GM12878 (cell line): ENCODE results near the gene MAGI3. TPM values are rescaled to one million over a fixed set of nuclear protein-coding genes. Genes with fewer than 3 reads are reported as not detected.

Source experiments
- ATAC-seq: fragments of 200-7000 bp; cut with Tn5 transposase; 3 replicates; pipeline ENCODE4 v1.9.1; 2020; ENCODE audit warnings: mild to moderate bottlenecking, moderate library complexity
- BruUV-seq: library from RNA; stranded (reverse); fragments of 400-500 nt; replicated peaks from 2 replicates; lab custom pipeline; 2021; lab: Mats Ljungman, UMichigan
- CTCF ChIA-PET: fragments of 300-600 bp; sonication (Branson Sonifier 250); formaldehyde crosslinking; extraction: SDS; loops from one replicate; lab custom pipeline; 2021; ENCODE audit warnings: inconsistent platforms; lab: Yijun Ruan, JAX
- POLR2A ChIA-PET: fragments of 350-600 bp; formaldehyde crosslinking; extraction: SDS; loops from one replicate; lab custom pipeline; 2021; ENCODE audit warnings: inconsistent platforms; lab: Charles Lee
- RAD21 ChIA-PET: fragments of 300-600 bp; sonication (Branson Sonifier 250); formaldehyde crosslinking; loops from one replicate; lab custom pipeline; 2023; ENCODE audit warnings: antibody characterized with exemption; ENCODE audit not compliant: unreplicated experiment; lab: Charles Lee
- SMC1A ChIA-PET: fragments of 300-600 bp; sonication (Branson Sonifier 250); formaldehyde crosslinking; loops from one replicate; lab custom pipeline; 2023; ENCODE audit not compliant: unreplicated experiment, uncharacterized antibody; lab: Charles Lee
- DNase-seq: peaks from one replicate; pipeline ENCODE4 v3.0.0-alpha.2; 2011; ENCODE audit warnings: low read depth, low spot score
- FAIRE-seq: peaks from 3 replicates; lab custom pipeline; 2011; peaks lifted over from hg19 to GRCh38; lab: Jason Lieb, UNC
- H2AFZ ChIP-seq: 2 replicates; pipeline ENCODE4 v1.6.0; 2011; ENCODE audit warnings: low read depth, low read length, control low read depth; ENCODE audit not compliant: control insufficient read depth
- H3K27ac ChIP-seq: 2 replicates; pipeline ENCODE4 v1.5.1; 2011; ENCODE audit warnings: control low read depth; ENCODE audit not compliant: control insufficient read depth, insufficient read depth
- H3K27me3 ChIP-seq, 2 experiments: replicated peaks in 1 of 2; 2 replicates each; pipeline versions ENCODE4 v1.6.0 to v1.6.1; 2011; ENCODE audit warnings: low read length in 1 of 2; ENCODE audit not compliant: control insufficient read depth in 2 of 2, insufficient read depth in 2 of 2
- H3K36me3 ChIP-seq, 2 experiments: 2 replicates each; pipeline ENCODE4 v1.5.1; 2011; ENCODE audit warnings: low read length in 1 of 2; ENCODE audit not compliant: control insufficient read depth in 2 of 2, insufficient read depth in 2 of 2
- H3K4me1 ChIP-seq: 2 replicates; pipeline ENCODE4 v1.6.1; 2011; ENCODE audit warnings: mild to moderate bottlenecking, low read length, moderate library complexity, mixed read lengths; ENCODE audit not compliant: control insufficient read depth, insufficient read depth
- H3K4me2 ChIP-seq: 2 replicates; pipeline ENCODE4 v1.6.0; 2011; ENCODE audit warnings: control low read depth; ENCODE audit not compliant: control insufficient read depth, insufficient read depth
- H3K4me3 ChIP-seq: fragments of 200-600 bp; sonication (generic); 2 replicates; pipeline ENCODE4 v1.5.1; 2016
- H3K79me2 ChIP-seq: 2 replicates; pipeline ENCODE4 v1.6.0; 2011; ENCODE audit warnings: low read length; ENCODE audit not compliant: control insufficient read depth, insufficient read depth
- H3K9ac ChIP-seq: 2 replicates; pipeline ENCODE4 v1.8.0; 2011; ENCODE audit warnings: low read length, control low read depth, mixed read lengths; ENCODE audit not compliant: control insufficient read depth, insufficient read depth
- H3K9me3 ChIP-seq: replicated peaks from 3 replicates; pipeline ENCODE4 v1.5.1; 2011; ENCODE audit warnings: mild to moderate bottlenecking, low read length; ENCODE audit not compliant: control insufficient read depth, insufficient read depth
- H4K20me1 ChIP-seq: 2 replicates; pipeline ENCODE4 v1.6.0; 2011; ENCODE audit not compliant: control insufficient read depth, insufficient read depth
- CBFB ChIP-seq: IDR thresholded peaks from 2 replicates; pipeline ENCODE4 v1.6.1; 2016; ENCODE audit warnings: antibody characterized with exemption, low read depth
- CEBPZ ChIP-seq: fragments of 150-350 bp; IDR thresholded peaks from 2 replicates; pipeline ENCODE4 v1.6.1; 2016; ENCODE audit warnings: low read depth, low read length
- ZNF207 ChIP-seq: fragments of 450-650 bp; IDR thresholded peaks from 2 replicates; pipeline ENCODE4 v1.6.1; 2014; ENCODE audit warnings: antibody characterized with exemption, mild to moderate bottlenecking, borderline replicate concordance
- whole genome bisulfite sequencing: methylation state at CpG from one replicate; pipeline ENCODE4 v1.1.6; 2016; ENCODE audit warnings: low lambda C conversion rate; ENCODE audit not compliant: insufficient replicate concordance, insufficient coverage; ENCODE audit errors: missing lambda C conversion rate; 5-methylcytosine and 5-hydroxymethylcytosine counted together
- in situ Hi-C: fragments of 300-500 bp; cut with MboI; formaldehyde crosslinking; loops from 9 replicates; pipeline ENCODE4 v1.14.3; 2018; ENCODE audit warnings: mixed read lengths
- intact Hi-C: fragments of 100-400 bp; cut with micrococcal nuclease; formaldehyde crosslinking; loops from one replicate; pipeline ENCODE4 v1.14.2; 2022; ENCODE audit not compliant: unreplicated experiment
- polyA plus RNA-seq, 11 experiments: library from polyadenylated mRNA; depleted of rRNA in 4 of 11; unstranded in 6 of 11; stranded (reverse) in 5 of 11; fragments of >200 nt; fragmentation: Nextera tagmentation in 4 of 11; fragmentation: Illumina TruSeq in 1 of 11; extraction: Ambion mirVana in 4 of 11; extraction: Trizol in 1 of 11; gene quantifications; 1 replicate in 1 of 11; 2 replicates in 10 of 11; pipeline versions ENCODE4 v1.2.1 to v1.2.3, GENCODE V29; 2011 to 2016; ENCODE audit warnings: inconsistent platforms in 2 of 11, missing spikeins in 2 of 11, low read depth in 1 of 11
- total RNA-seq, 4 experiments: library from RNA; depleted of rRNA in 3 of 4; stranded (reverse); fragments of >200 nt in 3 of 4; fragmentation: Illumina TruSeq in 1 of 4; extraction: Trizol in 1 of 4; gene quantifications; 2 replicates each; pipeline versions ENCODE4 v1.2.1 to v1.2.3, GENCODE V29; 2013 to 2021

MAGI3 gene
- total and polyA plus RNA-seq, 10 of the 15 experiments (the other 5 are each of a cell fraction or from before 2014, with no cell fraction given), result 0.17 to 0.65 (median 0.32) TPM

GRCh38 chr1:113534130-113534817 lies 144.0 kb downstream of the MAGI3 start:
- RAD21 ChIA-PET, result no interaction called here
- TF ChIP-seq CEBPZ, result no peak
- TF ChIP-seq ZNF207, result no peak
- TF ChIP-seq CBFB, result no peak
- TF ChIP-seq, all 136 proteins: peak for 0
- H4K20me1 ChIP-seq, result no peaks in the 10 kb centered on the region
- CTCF ChIA-PET, result interaction anchor here (0.6 to 0.9 kb wide), 2 partner anchors 15 to 632 kb away, joined by 3 read pairs; no protein-coding TSS in a partner anchor
- intact Hi-C loops, result no loop called here
- in situ Hi-C loops, result no loop called here
- SMC1A ChIA-PET, result interaction anchor here (0.6 kb wide), 1 partner anchor 240 kb away, joined by 3 read pairs; no protein-coding TSS in a partner anchor
- DNase-seq (no peak), ATAC-seq (no peak), FAIRE-seq (no peak)
- H3K27me3 ChIP-seq, result no peaks in the 10 kb centered on the region
- no peak overlapping the region for H3K4me3 ChIP-seq
- no peak overlapping the region for H3K4me2 ChIP-seq
- no peaks in the 10 kb centered on the region for H3K9me3 ChIP-seq
- H3K4me1 ChIP-seq, result no peaks in the 10 kb centered on the region
- H3K9ac ChIP-seq, result no peak overlapping the region
- POLR2A ChIA-PET, result no interaction called here
- no peak overlapping the region for H3K27ac ChIP-seq
- WGBS, result 86% methylated on average over 4 of the region's 4 CpGs
- H3K36me3 ChIP-seq, result no peaks in the 10 kb centered on the region
- BruUV-seq, result no TSS peak
- no peaks in the 10 kb centered on the region for H3K79me2 ChIP-seq
- H2AFZ ChIP-seq, result no peak overlapping the region
